Keratinocyte (primary cell): ENCODE measurements around the gene AARS2. TPM values are rescaled to one million over a fixed set of nuclear protein-coding genes. Genes with fewer than 3 reads are reported as not detected.

Experiments used
- DNase-seq: peaks from one replicate; pipeline ENCODE4 v3.0.0-alpha.2; 2011; ENCODE audit warnings: low read depth, missing footprints, low spot score
- FAIRE-seq: peaks from 2 replicates; lab custom pipeline; 2011; peaks lifted over from hg19 to GRCh38; lab: Jason Lieb, UNC
- H2AFZ ChIP-seq: 2 replicates; pipeline ENCODE4 v1.6.0; 2012; ENCODE audit warnings: low read length, control low read depth, inconsistent platforms; ENCODE audit not compliant: control insufficient read depth
- H3K27ac ChIP-seq: 2 replicates; pipeline ENCODE4 v1.5.1; 2011; ENCODE audit warnings: low read length; ENCODE audit not compliant: control insufficient read depth, insufficient read depth
- H3K27me3 ChIP-seq: 3 replicates; pipeline ENCODE4 v1.6.0; 2011; ENCODE audit warnings: low read length; ENCODE audit not compliant: control insufficient read depth, insufficient read depth; ENCODE audit errors: extremely low read depth
- H3K36me3 ChIP-seq, 2 experiments: 2 replicates in 1 of 2; 3 replicates in 1 of 2; pipeline ENCODE4 v1.5.1; 2011; ENCODE audit warnings: low read length in 2 of 2, mild to moderate bottlenecking in 1 of 2; ENCODE audit not compliant: control insufficient read depth in 2 of 2, insufficient read depth in 2 of 2; ENCODE audit errors: extremely low read depth in 1 of 2
- H3K4me1 ChIP-seq: 3 replicates; pipeline ENCODE4 v1.5.1; 2011; ENCODE audit warnings: low read length; ENCODE audit not compliant: control insufficient read depth, insufficient read depth; ENCODE audit errors: extremely low read depth
- H3K4me2 ChIP-seq: 3 replicates; pipeline ENCODE4 v1.6.0; 2011; ENCODE audit warnings: low read depth, low read length; ENCODE audit not compliant: control insufficient read depth, insufficient read depth; ENCODE audit errors: extremely low read depth
- H3K4me3 ChIP-seq, 3 experiments: fragments of 200-600 bp in 1 of 3; sonication (generic) in 1 of 3; 2 replicates in 2 of 3; 3 replicates in 1 of 3; pipeline ENCODE4 v1.5.1; 2011 to 2016; ENCODE audit warnings: low read length in 3 of 3, mild to moderate bottlenecking in 3 of 3, control low read depth in 2 of 3, inconsistent platforms in 1 of 3, low read depth in 1 of 3, mixed read lengths in 1 of 3, mixed run types in 1 of 3, moderate library complexity in 1 of 3; ENCODE audit not compliant: control insufficient read depth in 2 of 3, insufficient read depth in 2 of 3; ENCODE audit errors: extremely low read depth in 1 of 3
- H3K79me2 ChIP-seq: 2 replicates; pipeline ENCODE4 v1.6.0; 2012; ENCODE audit warnings: low read length; ENCODE audit not compliant: control insufficient read depth, insufficient read depth
- H3K9ac ChIP-seq: 3 replicates; pipeline ENCODE4 v1.6.0; 2011; ENCODE audit warnings: low read length; ENCODE audit not compliant: control insufficient read depth, insufficient read depth; ENCODE audit errors: extremely low read depth
- H3K9me1 ChIP-seq: 3 replicates; pipeline ENCODE4 v1.6.0; 2011; ENCODE audit warnings: low read length; ENCODE audit not compliant: control insufficient read depth, insufficient read depth; ENCODE audit errors: extremely low read depth
- H3K9me3 ChIP-seq: 2 replicates; pipeline ENCODE4 v1.5.1; 2012; ENCODE audit warnings: low read depth, low read length; ENCODE audit not compliant: control insufficient read depth
- H4K20me1 ChIP-seq: 3 replicates; pipeline ENCODE4 v1.6.0; 2011; ENCODE audit warnings: low read length; ENCODE audit not compliant: control insufficient read depth, insufficient read depth; ENCODE audit errors: extremely low read depth
- CTCF ChIP-seq, 3 experiments: IDR thresholded peaks in 1 of 3; conservative IDR thresholded peaks in 1 of 3; optimal IDR thresholded peaks in 1 of 3; 2 replicates in 2 of 3; 3 replicates in 1 of 3; pipeline versions ENCODE3 to v1.5.1; 2011; ENCODE audit warnings: low read length in 3 of 3, mild to moderate bottlenecking in 3 of 3, moderate library complexity in 2 of 3, control low read depth in 1 of 3, inconsistent platforms in 1 of 3; ENCODE audit not compliant: insufficient read depth in 2 of 3; ENCODE audit errors: extremely low read depth in 1 of 3
- EZH2 ChIP-seq: IDR thresholded peaks from one replicate; pipeline ENCODE4 v1.6.1; 2012; ENCODE audit warnings: inconsistent platforms, mild to moderate bottlenecking, low read length, moderate library complexity
- dilution Hi-C: fragments of 300-500 bp; cut with MboI; formaldehyde crosslinking; loops from one replicate; pipeline ENCODE4 v1.7.0; 2020; ENCODE audit warnings: low sequenced_read_pairs; ENCODE audit not compliant: extremely low pct_ligation_motif_present
- polyA plus RNA-seq, 5 experiments: library from polyadenylated mRNA; depleted of rRNA in 3 of 5; stranded (reverse) in 3 of 5; stranded (forward) in 1 of 5; unstranded in 1 of 5; fragments of >200 nt; gene quantifications; 1 replicate in 1 of 5; 2 replicates in 3 of 5; 3 replicates in 1 of 5; pipeline versions ENCODE4 v1.2.1 to v1.2.3, GENCODE V29; 2011 to 2012; ENCODE audit warnings: missing spikeins in 2 of 5, low read depth in 1 of 5, low replicate concordance in 1 of 5

Gene AARS2
- polyA plus RNA-seq, 1 donor (not counting 4 experiments of a cell fraction or from before 2014, with no cell fraction given), result 5.8 TPM

- Histone ChIP-seq H3K4me2 (no peak overlapping the region), H2AFZ (no peak overlapping the region), H3K9me3 (no peaks in the 10 kb centered on the region), H3K9ac (no peak overlapping the region), H4K20me1 (peaks cover 3% of the 10 kb centered on the region), H3K36me3 (peaks cover 5 to 6% of the 10 kb centered on the region in 2 experiments), H3K27ac (no peak overlapping the region), H3K9me1 (no peaks in the 10 kb centered on the region), H3K4me1 (peaks cover 33% of the 10 kb centered on the region), H3K4me3 (peak overlapping the region in 1 of 3 experiments; percentile 63), H3K79me2 (peaks cover 26% of the 10 kb centered on the region), H3K27me3 (peaks cover 16% of the 10 kb centered on the region)
- DNase-seq (no peak), FAIRE-seq (no peak)
- dilution Hi-C loops, result no loop called here
- TF ChIP-seq CTCF (optimal IDR thresholded peaks at IDR 0.05 in 1 of 3, IDR thresholded peaks at IDR 0.05 in 1 of 3, conservative IDR thresholded peaks at IDR 0.05 in 1 of 3; ENCODE audit: extremely low read depth in 1 of 3, insufficient read depth in 2 of 3, low read length in 3 of 3), result no peak
- no peak for TF ChIP-seq EZH2
Observed at GRCh38 chr6:44265722-44266233, 47.4 kb downstream of the AARS2 start.

GRCh38 chr6:44265007-44265721, 48.0 kb downstream of the AARS2 start, which contains the start of gene NFKBIE:
TSS of gene NFKBIE (minus strand) at chr6:44265551. CDS start at chr6:44265346, 205 bp downstream.
- no peaks in the 10 kb centered on the region for H3K9me1 ChIP-seq
- peaks cover 16% of the 10 kb centered on the region for H3K27me3 ChIP-seq
- DNase-seq, result no peak
- peaks cover 33% of the 10 kb centered on the region for H3K4me1 ChIP-seq
- peak within 1 kb of the TSS; percentile 63 to 80 (median 69) for H3K4me3 ChIP-seq
- peak within 1 kb of the TSS; percentile 89 for H3K4me2 ChIP-seq
- no peak for FAIRE-seq
- peaks cover 26% of the 10 kb centered on the region for H3K79me2 ChIP-seq
- peak within 1 kb of the TSS; percentile 86 for H3K9ac ChIP-seq
- H3K9me3 ChIP-seq, result no peaks in the 10 kb centered on the region
- dilution Hi-C loops, result no loop called here
- peak within 1 kb of the TSS; percentile 66 for H2AFZ ChIP-seq
- H4K20me1 ChIP-seq, result peaks cover 3% of the 10 kb centered on the region
- H3K36me3 ChIP-seq, result peaks cover 8 to 10% of the 10 kb centered on the region in 2 experiments
- peak within 1 kb of the TSS; percentile 73 for H3K27ac ChIP-seq
- TF ChIP-seq EZH2 (no peak), CTCF (optimal IDR thresholded peaks at IDR 0.05 in 1 of 3, IDR thresholded peaks at IDR 0.05 in 1 of 3, conservative IDR thresholded peaks at IDR 0.05 in 1 of 3; ENCODE audit: extremely low read depth in 1 of 3, insufficient read depth in 2 of 3, low read length in 3 of 3) (peak in 2 of 3 experiments; percentile 41 to 62)
